Measurements from ENCODE around the gene PIEZO2.

DNA sequence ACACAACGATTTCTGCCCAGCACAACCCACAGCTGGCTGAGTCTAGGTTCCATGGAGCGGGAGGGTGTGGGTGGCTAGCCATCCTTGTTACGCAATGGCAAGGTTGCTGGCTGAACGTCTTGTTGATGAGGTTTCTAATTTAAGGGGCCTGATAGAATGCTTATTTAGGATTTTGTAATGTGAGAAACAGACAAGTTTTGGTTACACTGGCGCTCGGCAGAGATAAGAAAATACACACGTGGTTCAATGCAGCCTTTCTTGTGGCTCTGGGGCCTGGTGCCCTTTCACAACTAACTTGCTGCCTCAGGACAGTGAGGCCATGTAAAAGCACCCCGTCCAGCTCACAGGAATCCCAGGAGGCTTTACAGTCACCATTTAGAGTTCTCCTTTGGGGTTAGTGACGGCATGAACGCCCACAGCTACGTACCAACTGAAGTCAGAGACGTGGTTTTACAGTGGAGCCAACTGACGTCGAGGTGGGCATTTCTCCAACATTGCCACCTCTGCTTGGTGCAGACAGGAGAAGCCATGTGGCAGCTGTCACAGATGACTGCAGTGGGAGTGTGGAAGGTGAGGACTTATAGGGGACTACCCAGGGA is 29.7 kb upstream of the PIEZO2 start:
- TF ChIP-seq, protein P1, sequence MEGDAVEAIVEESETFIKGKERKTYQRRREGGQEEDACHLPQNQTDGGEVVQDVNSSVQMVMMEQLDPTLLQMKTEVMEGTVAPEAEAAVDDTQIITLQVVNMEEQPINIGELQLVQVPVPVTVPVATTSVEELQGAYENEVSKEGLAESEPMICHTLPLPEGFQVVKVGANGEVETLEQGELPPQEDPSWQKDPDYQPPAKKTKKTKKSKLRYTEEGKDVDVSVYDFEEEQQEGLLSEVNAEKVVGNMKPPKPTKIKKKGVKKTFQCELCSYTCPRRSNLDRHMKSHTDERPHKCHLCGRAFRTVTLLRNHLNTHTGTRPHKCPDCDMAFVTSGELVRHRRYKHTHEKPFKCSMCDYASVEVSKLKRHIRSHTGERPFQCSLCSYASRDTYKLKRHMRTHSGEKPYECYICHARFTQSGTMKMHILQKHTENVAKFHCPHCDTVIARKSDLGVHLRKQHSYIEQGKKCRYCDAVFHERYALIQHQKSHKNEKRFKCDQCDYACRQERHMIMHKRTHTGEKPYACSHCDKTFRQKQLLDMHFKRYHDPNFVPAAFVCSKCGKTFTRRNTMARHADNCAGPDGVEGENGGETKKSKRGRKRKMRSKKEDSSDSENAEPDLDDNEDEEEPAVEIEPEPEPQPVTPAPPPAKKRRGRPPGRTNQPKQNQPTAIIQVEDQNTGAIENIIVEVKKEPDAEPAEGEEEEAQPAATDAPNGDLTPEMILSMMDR (IDR thresholded peaks at IDR 0.05; ENCODE audit: low read length), result no peak
- no peak for TF ChIP-seq EZH2 (IDR thresholded peaks at IDR 0.05; ENCODE audit: borderline replicate concordance, low read length)

Data from OCI-LY1 (cell line).